Ishikawa (cell line): Measurements from ENCODE around the gene PHOX2B.

Experiments used
- CEBPB ChIP-seq: IDR thresholded peaks from 2 replicates; pipeline ENCODE4 v1.6.1; 2012
- CREB1 ChIP-seq: IDR thresholded peaks from 2 replicates; pipeline ENCODE4 v1.6.1; 2012; ENCODE audit warnings: low read depth
- EGR1 ChIP-seq: IDR thresholded peaks from 2 replicates; pipeline ENCODE4 v1.6.1; 2012
- EP300 ChIP-seq: IDR thresholded peaks from 2 replicates; pipeline ENCODE4 v1.6.1; 2012; ENCODE audit warnings: borderline replicate concordance
- NFIC ChIP-seq: IDR thresholded peaks from 2 replicates; pipeline ENCODE4 v1.6.1; 2012
- RAD21 ChIP-seq: IDR thresholded peaks from 2 replicates; pipeline ENCODE4 v1.6.1; 2012; ENCODE audit warnings: low read depth
- TAF1 ChIP-seq: IDR thresholded peaks from 2 replicates; pipeline ENCODE4 v1.6.1; 2012; ENCODE audit warnings: low read depth, mild to moderate bottlenecking
- TCF12 ChIP-seq: IDR thresholded peaks from 2 replicates; pipeline ENCODE4 v1.6.1; 2012; ENCODE audit warnings: low read depth
- YY1 ChIP-seq: IDR thresholded peaks from 2 replicates; pipeline ENCODE4 v1.6.1; 2012; ENCODE audit warnings: low read depth
- ZBTB7A ChIP-seq: IDR thresholded peaks from 2 replicates; pipeline ENCODE4 v1.6.1; 2012; ENCODE audit warnings: low read depth
- TF ChIP-seq, protein P1 (sequence below): IDR thresholded peaks from 2 replicates; pipeline ENCODE4 v1.6.1; 2012
- TF ChIP-seq, protein P2 (sequence below): IDR thresholded peaks from 2 replicates; pipeline ENCODE4 v1.6.1; 2012
- TF ChIP-seq, protein P3 (sequence below): IDR thresholded peaks from 2 replicates; pipeline ENCODE4 v1.6.1; 2012; ENCODE audit warnings: low read depth, mild to moderate bottlenecking

DNA sequence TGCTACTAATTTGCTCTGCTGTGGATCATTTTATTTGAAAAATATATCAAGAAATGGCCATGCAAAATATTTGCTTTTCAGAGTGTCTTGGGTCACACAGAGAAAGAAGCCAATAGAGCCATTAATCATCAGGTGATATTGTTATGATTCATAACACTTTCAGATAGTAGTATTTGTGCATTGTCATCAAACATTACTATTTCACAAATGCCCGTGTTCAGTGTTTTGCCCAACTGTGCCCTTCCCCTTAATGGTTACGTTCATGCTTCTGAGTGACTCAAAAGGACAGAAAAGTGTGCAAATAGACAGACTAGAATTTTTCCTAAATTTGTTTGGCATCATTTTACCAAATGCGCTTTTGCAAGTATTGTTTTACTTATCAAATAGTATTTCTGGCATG lies 46.5 kb downstream of the PHOX2B start:
- TF ChIP-seq, protein P1, sequence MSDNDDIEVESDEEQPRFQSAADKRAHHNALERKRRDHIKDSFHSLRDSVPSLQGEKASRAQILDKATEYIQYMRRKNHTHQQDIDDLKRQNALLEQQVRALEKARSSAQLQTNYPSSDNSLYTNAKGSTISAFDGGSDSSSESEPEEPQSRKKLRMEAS: no peak
- TF ChIP-seq EP300: no peak
- TF ChIP-seq CREB1: no peak
- TF ChIP-seq YY1: no peak
- no peak for TF ChIP-seq EGR1
- TF ChIP-seq RAD21: no peak
- TF ChIP-seq TCF12: no peak
- no peak for TF ChIP-seq CEBPB
- TF ChIP-seq, protein P2, sequence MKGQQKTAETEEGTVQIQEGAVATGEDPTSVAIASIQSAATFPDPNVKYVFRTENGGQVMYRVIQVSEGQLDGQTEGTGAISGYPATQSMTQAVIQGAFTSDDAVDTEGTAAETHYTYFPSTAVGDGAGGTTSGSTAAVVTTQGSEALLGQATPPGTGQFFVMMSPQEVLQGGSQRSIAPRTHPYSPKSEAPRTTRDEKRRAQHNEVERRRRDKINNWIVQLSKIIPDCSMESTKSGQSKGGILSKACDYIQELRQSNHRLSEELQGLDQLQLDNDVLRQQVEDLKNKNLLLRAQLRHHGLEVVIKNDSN: no peak
- TF ChIP-seq, protein P3, sequence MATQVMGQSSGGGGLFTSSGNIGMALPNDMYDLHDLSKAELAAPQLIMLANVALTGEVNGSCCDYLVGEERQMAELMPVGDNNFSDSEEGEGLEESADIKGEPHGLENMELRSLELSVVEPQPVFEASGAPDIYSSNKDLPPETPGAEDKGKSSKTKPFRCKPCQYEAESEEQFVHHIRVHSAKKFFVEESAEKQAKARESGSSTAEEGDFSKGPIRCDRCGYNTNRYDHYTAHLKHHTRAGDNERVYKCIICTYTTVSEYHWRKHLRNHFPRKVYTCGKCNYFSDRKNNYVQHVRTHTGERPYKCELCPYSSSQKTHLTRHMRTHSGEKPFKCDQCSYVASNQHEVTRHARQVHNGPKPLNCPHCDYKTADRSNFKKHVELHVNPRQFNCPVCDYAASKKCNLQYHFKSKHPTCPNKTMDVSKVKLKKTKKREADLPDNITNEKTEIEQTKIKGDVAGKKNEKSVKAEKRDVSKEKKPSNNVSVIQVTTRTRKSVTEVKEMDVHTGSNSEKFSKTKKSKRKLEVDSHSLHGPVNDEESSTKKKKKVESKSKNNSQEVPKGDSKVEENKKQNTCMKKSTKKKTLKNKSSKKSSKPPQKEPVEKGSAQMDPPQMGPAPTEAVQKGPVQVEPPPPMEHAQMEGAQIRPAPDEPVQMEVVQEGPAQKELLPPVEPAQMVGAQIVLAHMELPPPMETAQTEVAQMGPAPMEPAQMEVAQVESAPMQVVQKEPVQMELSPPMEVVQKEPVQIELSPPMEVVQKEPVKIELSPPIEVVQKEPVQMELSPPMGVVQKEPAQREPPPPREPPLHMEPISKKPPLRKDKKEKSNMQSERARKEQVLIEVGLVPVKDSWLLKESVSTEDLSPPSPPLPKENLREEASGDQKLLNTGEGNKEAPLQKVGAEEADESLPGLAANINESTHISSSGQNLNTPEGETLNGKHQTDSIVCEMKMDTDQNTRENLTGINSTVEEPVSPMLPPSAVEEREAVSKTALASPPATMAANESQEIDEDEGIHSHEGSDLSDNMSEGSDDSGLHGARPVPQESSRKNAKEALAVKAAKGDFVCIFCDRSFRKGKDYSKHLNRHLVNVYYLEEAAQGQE: no peak
- no peak for TF ChIP-seq ZBTB7A
- TF ChIP-seq NFIC: no peak
- no peak for TF ChIP-seq TAF1
